ENCODE results near the gene PRR20A.
A peak's percentile ranks its signal among the peaks of the same experiment; 100 is the strongest.
"Not testable (repeated sequence)": the region's sequence is repeated elsewhere in the genome, so short reads cannot be mapped to it uniquely, and the experiment has no call there.

Gene PRR20A

GRCh38 chr13:57140235-57140968, at the start of gene PRR20A:
PRR20A (plus strand) TSS chr13:57140918; CDS start chr13:57141305, 387 bp downstream.
- DNase-seq (ENCODE audit: low read depth); H3K4me3 ChIP-seq (ENCODE audit: low read length): not testable (repeated sequence)

- H3K4me3 ChIP-seq (ENCODE audit: low read length): no peak overlapping the region
- TF ChIP-seq, protein P1, sequence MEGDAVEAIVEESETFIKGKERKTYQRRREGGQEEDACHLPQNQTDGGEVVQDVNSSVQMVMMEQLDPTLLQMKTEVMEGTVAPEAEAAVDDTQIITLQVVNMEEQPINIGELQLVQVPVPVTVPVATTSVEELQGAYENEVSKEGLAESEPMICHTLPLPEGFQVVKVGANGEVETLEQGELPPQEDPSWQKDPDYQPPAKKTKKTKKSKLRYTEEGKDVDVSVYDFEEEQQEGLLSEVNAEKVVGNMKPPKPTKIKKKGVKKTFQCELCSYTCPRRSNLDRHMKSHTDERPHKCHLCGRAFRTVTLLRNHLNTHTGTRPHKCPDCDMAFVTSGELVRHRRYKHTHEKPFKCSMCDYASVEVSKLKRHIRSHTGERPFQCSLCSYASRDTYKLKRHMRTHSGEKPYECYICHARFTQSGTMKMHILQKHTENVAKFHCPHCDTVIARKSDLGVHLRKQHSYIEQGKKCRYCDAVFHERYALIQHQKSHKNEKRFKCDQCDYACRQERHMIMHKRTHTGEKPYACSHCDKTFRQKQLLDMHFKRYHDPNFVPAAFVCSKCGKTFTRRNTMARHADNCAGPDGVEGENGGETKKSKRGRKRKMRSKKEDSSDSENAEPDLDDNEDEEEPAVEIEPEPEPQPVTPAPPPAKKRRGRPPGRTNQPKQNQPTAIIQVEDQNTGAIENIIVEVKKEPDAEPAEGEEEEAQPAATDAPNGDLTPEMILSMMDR (conservative IDR thresholded peaks at IDR 0.05; ENCODE audit: low read depth, low read length): no peak
- DNase-seq (ENCODE audit: low read depth): no peak
Observed at GRCh38 chr13:57114945-57115344, 25.8 kb upstream of the PRR20A start.

GRCh38 chr13:57123681-57124080, 17.0 kb upstream of the PRR20A start:
- no peak overlapping the region for H3K4me3 ChIP-seq (ENCODE audit: low read length)
- DNase-seq (ENCODE audit: low read depth): peak; percentile 77
- TF ChIP-seq, protein P1 (conservative IDR thresholded peaks at IDR 0.05; ENCODE audit: low read depth, low read length): no peak

DNA sequence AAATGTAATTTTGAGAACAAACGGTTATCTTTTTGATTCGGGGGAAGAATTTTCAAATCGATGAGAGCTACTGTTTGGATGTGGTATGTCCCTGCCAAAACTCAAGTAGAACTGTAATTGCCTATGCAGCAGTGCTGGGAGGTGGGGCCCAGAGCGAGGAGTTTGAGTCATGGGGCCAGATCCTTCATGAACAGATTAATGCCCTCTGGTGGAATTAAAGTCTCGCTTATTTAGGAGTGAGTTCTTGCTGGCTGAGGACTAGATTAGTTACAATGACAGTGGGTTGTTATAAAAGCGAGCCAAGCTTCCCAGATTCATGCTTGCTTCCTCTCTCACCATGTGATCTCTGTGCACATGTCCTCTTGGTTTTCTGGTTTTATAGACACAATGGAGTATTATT, 11.8 kb upstream of the PRR20A start:
- TF ChIP-seq, protein P1 (conservative IDR thresholded peaks at IDR 0.05; ENCODE audit: low read depth, low read length): no peak
- DNase-seq (ENCODE audit: low read depth): no peak
- no peak overlapping the region for H3K4me3 ChIP-seq (ENCODE audit: low read length)

DNA sequence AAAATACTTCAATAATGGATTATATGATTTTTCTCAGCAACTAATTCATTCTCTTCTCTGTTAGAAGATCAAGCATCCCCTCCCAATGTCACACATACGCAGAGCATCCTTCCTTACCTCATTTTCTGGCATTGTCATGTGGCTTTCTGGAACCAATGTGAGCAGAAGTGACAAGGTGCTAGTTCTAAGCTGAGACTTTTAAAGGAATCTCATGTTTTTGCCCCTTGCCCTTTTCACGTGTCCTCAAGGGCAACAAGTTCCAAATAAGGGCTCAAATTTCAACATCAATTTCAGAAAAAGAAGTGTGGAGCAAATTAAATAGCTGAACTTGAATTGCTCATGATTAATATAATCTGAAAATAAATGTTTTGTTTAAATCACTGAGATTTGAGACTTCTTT, 4.6 kb upstream of the PRR20A start:
- no peak overlapping the region for H3K4me3 ChIP-seq (ENCODE audit: low read length)
- TF ChIP-seq, protein P1 (conservative IDR thresholded peaks at IDR 0.05; ENCODE audit: low read depth, low read length): no peak
- no peak for DNase-seq (ENCODE audit: low read depth)

- no peak for DNase-seq (ENCODE audit: low read depth)
- TF ChIP-seq, protein P1 (conservative IDR thresholded peaks at IDR 0.05; ENCODE audit: low read depth, low read length): no peak
- no peak overlapping the region for H3K4me3 ChIP-seq (ENCODE audit: low read length)
Observed at GRCh38 chr13:57137585-57137984, 3.1 kb upstream of the PRR20A start.

DNA sequence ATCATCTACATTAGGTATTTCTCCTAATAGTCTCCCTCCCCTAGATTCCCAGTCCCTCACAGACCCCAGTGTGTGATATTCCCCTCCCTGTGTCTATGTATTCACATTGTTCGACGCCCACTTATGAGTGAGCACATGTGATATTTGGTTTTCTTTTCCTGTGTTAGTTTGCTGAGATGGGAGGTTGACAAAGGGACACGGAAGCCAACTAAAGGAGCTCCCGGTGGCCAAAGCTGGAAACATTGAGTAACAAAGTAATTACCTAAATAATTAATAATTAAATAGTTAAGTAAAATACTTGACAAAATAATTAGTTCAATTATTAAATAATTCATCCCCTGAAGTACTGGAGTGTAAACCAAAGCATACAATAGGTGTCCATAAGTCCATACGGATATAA, 1.7 kb upstream of the PRR20A start:
- no peak for DNase-seq (ENCODE audit: low read depth)
- no peak overlapping the region for H3K4me3 ChIP-seq (ENCODE audit: low read length)
- TF ChIP-seq, protein P1 (conservative IDR thresholded peaks at IDR 0.05; ENCODE audit: low read depth, low read length): no peak

DNA sequence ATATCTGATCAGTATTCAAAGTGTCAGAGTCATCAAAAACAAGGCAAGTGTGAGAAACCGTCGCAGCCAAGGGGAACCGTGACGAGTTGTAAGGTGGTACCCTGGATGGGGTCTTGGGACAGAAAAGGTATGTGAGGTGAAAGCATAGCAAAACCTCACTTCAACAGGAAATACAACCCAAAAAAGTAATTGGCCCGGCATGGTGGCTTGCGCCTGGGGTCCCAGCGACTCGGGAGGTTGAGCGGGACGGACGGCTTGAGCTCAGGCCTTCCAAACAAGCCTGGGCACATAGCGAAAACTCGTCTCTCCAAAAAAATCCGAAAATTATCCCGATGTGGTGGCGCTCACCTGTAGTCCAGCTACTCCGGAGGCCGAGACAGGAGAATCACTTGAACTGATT, 937 bp upstream of the PRR20A start:
- H3K4me3 ChIP-seq (ENCODE audit: low read length); DNase-seq (ENCODE audit: low read depth): not testable (repeated sequence)

- H3K4me3 ChIP-seq (ENCODE audit: low read length); DNase-seq (ENCODE audit: low read depth): not testable (repeated sequence)
Observed at GRCh38 chr13:57147188-57147587, 6.5 kb downstream of the PRR20A start, which contains the start of gene PRR20B. PRR20B (plus strand) TSS chr13:57147488; CDS start chr13:57147875, 387 bp downstream.

DNA sequence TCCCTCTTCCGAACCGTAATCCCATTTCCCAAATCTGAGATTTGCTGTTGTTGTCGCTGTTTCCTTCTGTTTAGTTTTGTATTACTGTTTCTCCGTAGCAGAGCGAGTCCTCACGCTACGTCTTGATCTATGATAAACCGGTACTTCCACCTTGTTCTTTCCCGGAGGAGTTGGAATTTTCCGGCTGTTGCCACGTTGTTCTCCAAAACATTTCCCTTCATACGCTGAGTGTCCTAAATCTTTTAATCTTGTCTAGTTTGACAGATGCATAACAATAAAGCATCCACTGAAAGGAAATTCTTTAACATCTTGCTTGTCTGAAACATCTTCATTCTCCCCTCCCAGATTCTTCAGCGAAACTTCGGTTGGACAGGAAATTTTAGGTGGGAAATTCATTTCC, 7.4 kb downstream of the PRR20A start:
- not testable (repeated sequence) for H3K4me3 ChIP-seq (ENCODE audit: low read length); DNase-seq (ENCODE audit: low read depth)

GRCh38 chr13:57153761-57154160, 13.0 kb downstream of the PRR20A start, which contains the start of gene PRR20C:
PRR20C (plus strand) TSS chr13:57154061; CDS start chr13:57154448, 387 bp downstream.
- not testable (repeated sequence) for DNase-seq (ENCODE audit: low read depth); H3K4me3 ChIP-seq (ENCODE audit: low read length)

GRCh38 chr13:57160332-57160731, 19.6 kb downstream of the PRR20A start, which contains the start of gene PRR20D:
PRR20D (plus strand) TSS chr13:57160632; CDS start chr13:57161019, 387 bp downstream.
- H3K4me3 ChIP-seq (ENCODE audit: low read length); DNase-seq (ENCODE audit: low read depth): not testable (repeated sequence)

Measured in retinal pigment epithelial cell (primary cell).